ENCODE data around the gene AHCYL1. TPM values are rescaled to one million over a fixed set of nuclear protein-coding genes. Genes with fewer than 3 reads are reported as not detected.

AHCYL1 gene
- total RNA-seq, 1 donor from 2014 or later: 60.5 TPM

DNA sequence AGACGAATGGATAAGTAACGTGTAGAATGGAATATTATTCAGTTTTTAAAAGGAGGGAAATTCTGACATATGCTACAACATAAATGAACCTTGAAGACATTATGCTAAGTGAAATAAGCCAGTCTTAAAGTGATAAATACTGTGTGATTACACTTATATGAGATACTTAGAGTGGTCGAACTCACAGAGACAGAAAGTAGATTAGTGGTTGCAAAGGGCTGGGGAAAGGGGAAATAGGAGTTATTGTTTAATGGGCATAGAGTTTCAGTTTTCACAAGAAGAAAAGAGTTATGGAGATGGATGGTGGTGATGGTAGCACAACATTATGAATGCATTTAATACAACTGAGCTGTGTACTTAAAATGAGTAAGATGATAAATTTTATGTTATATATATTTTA lies 14.7 kb upstream of the AHCYL1 start:
- no peak overlapping the region for H3K9ac ChIP-seq (ENCODE audit: low read length)
- H3K4me2 ChIP-seq (ENCODE audit: low read length): no peak overlapping the region
- no peaks in the 10 kb centered on the region for H3K9me3 ChIP-seq (ENCODE audit: insufficient read depth, low read depth, low read length)
- H4K20me1 ChIP-seq (ENCODE audit: insufficient read depth, low read length): no peaks in the 10 kb centered on the region
- H3K4me1 ChIP-seq (ENCODE audit: insufficient read depth, low read length): peaks cover 3% of the 10 kb centered on the region
- no peak overlapping the region for H3K27ac ChIP-seq (ENCODE audit: low read depth, low read length)
- H3K79me2 ChIP-seq (ENCODE audit: insufficient read depth, low read length): no peaks in the 10 kb centered on the region
- H3K4me3 ChIP-seq (ENCODE audit: insufficient read depth, low read depth, low read length): no peak overlapping the region
- no peaks in the 10 kb centered on the region for H3K27me3 ChIP-seq (ENCODE audit: insufficient read depth, low read length)
- DNase-seq (ENCODE audit: low read depth): no peak
- H3K9me3 Mint-ChIP-seq (ENCODE audit: unreplicated experiment): peaks cover 2% of the 10 kb centered on the region
- no peak overlapping the region for H3K27ac Mint-ChIP-seq (ENCODE audit: unreplicated experiment)
- H3K4me1 Mint-ChIP-seq (ENCODE audit: low read depth, unreplicated experiment): peaks cover 7% of the 10 kb centered on the region
- TF ChIP-seq, protein P1, sequence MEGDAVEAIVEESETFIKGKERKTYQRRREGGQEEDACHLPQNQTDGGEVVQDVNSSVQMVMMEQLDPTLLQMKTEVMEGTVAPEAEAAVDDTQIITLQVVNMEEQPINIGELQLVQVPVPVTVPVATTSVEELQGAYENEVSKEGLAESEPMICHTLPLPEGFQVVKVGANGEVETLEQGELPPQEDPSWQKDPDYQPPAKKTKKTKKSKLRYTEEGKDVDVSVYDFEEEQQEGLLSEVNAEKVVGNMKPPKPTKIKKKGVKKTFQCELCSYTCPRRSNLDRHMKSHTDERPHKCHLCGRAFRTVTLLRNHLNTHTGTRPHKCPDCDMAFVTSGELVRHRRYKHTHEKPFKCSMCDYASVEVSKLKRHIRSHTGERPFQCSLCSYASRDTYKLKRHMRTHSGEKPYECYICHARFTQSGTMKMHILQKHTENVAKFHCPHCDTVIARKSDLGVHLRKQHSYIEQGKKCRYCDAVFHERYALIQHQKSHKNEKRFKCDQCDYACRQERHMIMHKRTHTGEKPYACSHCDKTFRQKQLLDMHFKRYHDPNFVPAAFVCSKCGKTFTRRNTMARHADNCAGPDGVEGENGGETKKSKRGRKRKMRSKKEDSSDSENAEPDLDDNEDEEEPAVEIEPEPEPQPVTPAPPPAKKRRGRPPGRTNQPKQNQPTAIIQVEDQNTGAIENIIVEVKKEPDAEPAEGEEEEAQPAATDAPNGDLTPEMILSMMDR (IDR thresholded peaks at IDR 0.05; ENCODE audit: insufficient read depth, low read depth, low read length): no peak
- H3K4me3 Mint-ChIP-seq (ENCODE audit: unreplicated experiment): no peak overlapping the region
- FAIRE-seq: no peak
- H3K27me3 Mint-ChIP-seq (ENCODE audit: low read depth, unreplicated experiment): peaks cover 2% of the 10 kb centered on the region
- H3K36me3 Mint-ChIP-seq (ENCODE audit: low read depth, unreplicated experiment): no peaks in the 10 kb centered on the region
- no peak overlapping the region for H2AFZ ChIP-seq (ENCODE audit: low read depth, low read length)
- H3K36me3 ChIP-seq (ENCODE audit: insufficient read depth, low read length): no peaks in the 10 kb centered on the region

DNA sequence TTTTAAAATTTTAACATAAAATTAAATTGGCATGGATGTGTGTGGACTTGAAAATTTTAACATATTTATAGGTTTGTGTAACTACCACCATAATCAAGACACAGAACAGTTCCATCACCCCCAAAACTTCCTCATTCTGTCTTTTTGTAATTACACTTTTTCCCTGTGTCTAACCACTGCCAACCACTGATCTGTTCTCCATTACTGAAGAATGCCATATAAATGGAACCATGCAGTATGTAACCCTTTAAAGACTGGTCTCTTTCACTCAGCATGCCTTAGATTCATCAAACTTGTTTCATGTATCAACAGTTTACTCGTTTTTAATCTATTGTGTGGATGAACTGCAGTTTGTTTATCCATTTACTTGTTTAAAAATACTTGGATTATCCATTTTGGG lies 13.0 kb upstream of the AHCYL1 start:
- Histone ChIP-seq H3K9me3 (ENCODE audit: insufficient read depth, low read depth, low read length) (no peaks in the 10 kb centered on the region), H3K27ac (ENCODE audit: low read depth, low read length) (no peak overlapping the region), H2AFZ (ENCODE audit: low read depth, low read length) (no peak overlapping the region), H3K9ac (ENCODE audit: low read length) (no peak overlapping the region), H3K79me2 (ENCODE audit: insufficient read depth, low read length) (no peaks in the 10 kb centered on the region), H4K20me1 (ENCODE audit: insufficient read depth, low read length) (no peaks in the 10 kb centered on the region), H3K36me3 (ENCODE audit: insufficient read depth, low read length) (no peaks in the 10 kb centered on the region), H3K4me3 (ENCODE audit: insufficient read depth, low read depth, low read length) (no peak overlapping the region), H3K4me1 (ENCODE audit: insufficient read depth, low read length) (peaks cover 15% of the 10 kb centered on the region), H3K27me3 (ENCODE audit: insufficient read depth, low read length) (no peaks in the 10 kb centered on the region), H3K4me2 (ENCODE audit: low read length) (no peak overlapping the region)
- Mint-ChIP-seq H3K27ac (ENCODE audit: unreplicated experiment) (no peak overlapping the region), H3K36me3 (ENCODE audit: low read depth, unreplicated experiment) (no peaks in the 10 kb centered on the region), H3K4me3 (ENCODE audit: unreplicated experiment) (no peak overlapping the region), H3K27me3 (ENCODE audit: low read depth, unreplicated experiment) (no peaks in the 10 kb centered on the region), H3K9me3 (ENCODE audit: unreplicated experiment) (peaks cover 2% of the 10 kb centered on the region), H3K4me1 (ENCODE audit: low read depth, unreplicated experiment) (peaks cover 16% of the 10 kb centered on the region)
- FAIRE-seq: no peak
- no peak for DNase-seq (ENCODE audit: low read depth)
- TF ChIP-seq EZH2 (IDR thresholded peaks at IDR 0.05; ENCODE audit: insufficient read depth, low read length): no peak
- TF ChIP-seq, protein P1 (IDR thresholded peaks at IDR 0.05; ENCODE audit: insufficient read depth, low read depth, low read length): no peak

DNA sequence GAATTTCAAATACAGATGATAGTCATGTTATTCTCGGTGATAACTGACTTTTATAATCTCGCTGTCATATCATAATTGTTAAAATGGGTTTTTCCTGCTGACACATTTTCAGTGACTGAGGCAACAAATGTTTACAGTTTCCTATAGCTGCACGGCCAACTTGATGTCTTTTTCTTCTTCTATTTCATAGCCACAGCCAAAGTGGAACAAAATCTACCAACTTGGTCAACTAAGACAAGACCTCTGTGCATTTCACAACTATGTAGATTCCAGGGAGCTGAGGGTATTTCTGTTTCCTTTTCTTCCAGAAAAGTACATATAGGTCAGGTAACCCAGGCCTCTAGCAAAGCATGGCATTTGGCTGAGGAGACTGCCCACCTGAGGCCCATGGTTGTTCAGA lies 10.4 kb upstream of the AHCYL1 start:
- Histone ChIP-seq H3K27ac (ENCODE audit: low read depth, low read length) (no peak overlapping the region), H3K27me3 (ENCODE audit: insufficient read depth, low read length) (no peaks in the 10 kb centered on the region), H3K9ac (ENCODE audit: low read length) (no peak overlapping the region), H4K20me1 (ENCODE audit: insufficient read depth, low read length) (no peaks in the 10 kb centered on the region), H3K9me3 (ENCODE audit: insufficient read depth, low read depth, low read length) (no peaks in the 10 kb centered on the region), H3K36me3 (ENCODE audit: insufficient read depth, low read length) (no peaks in the 10 kb centered on the region), H2AFZ (ENCODE audit: low read depth, low read length) (no peak overlapping the region), H3K79me2 (ENCODE audit: insufficient read depth, low read length) (no peaks in the 10 kb centered on the region), H3K4me3 (ENCODE audit: insufficient read depth, low read depth, low read length) (no peak overlapping the region), H3K4me1 (ENCODE audit: insufficient read depth, low read length) (peaks cover 17% of the 10 kb centered on the region), H3K4me2 (ENCODE audit: low read length) (no peak overlapping the region)
- Mint-ChIP-seq H3K4me3 (ENCODE audit: unreplicated experiment) (no peak overlapping the region), H3K9me3 (ENCODE audit: unreplicated experiment) (peaks cover 5% of the 10 kb centered on the region), H3K27ac (ENCODE audit: unreplicated experiment) (no peak overlapping the region), H3K27me3 (ENCODE audit: low read depth, unreplicated experiment) (peaks cover 2% of the 10 kb centered on the region), H3K36me3 (ENCODE audit: low read depth, unreplicated experiment) (no peaks in the 10 kb centered on the region), H3K4me1 (ENCODE audit: low read depth, unreplicated experiment) (peaks cover 19% of the 10 kb centered on the region)
- TF ChIP-seq, protein P1 (IDR thresholded peaks at IDR 0.05; ENCODE audit: insufficient read depth, low read depth, low read length): no peak
- no peak for TF ChIP-seq EZH2 (IDR thresholded peaks at IDR 0.05; ENCODE audit: insufficient read depth, low read length)
- FAIRE-seq (no peak), DNase-seq (ENCODE audit: low read depth) (no peak)

All from astrocyte (in vitro differentiated cells and primary cell).